OCI-LY1 (cell line): ENCODE measurements around the gene SLC25A13.

Experiments
- EZH2 ChIP-seq: fragments of 200-600 bp; sonication (generic), shearing (Covaris generic); IDR thresholded peaks from 2 replicates; pipeline ENCODE4 v1.8.0; 2017; ENCODE audit warnings: borderline replicate concordance, mixed run types, mild to moderate bottlenecking, antibody characterized with exemption, low read length, moderate library complexity, mixed read lengths
- TF ChIP-seq, protein P1 (sequence below): fragments of 200-600 bp; sonication (generic), shearing (Covaris generic); IDR thresholded peaks from 2 replicates; pipeline ENCODE4 v1.5.1; 2017; ENCODE audit warnings: mild to moderate bottlenecking, antibody characterized with exemption, low read length, moderate library complexity, mixed read lengths

DNA sequence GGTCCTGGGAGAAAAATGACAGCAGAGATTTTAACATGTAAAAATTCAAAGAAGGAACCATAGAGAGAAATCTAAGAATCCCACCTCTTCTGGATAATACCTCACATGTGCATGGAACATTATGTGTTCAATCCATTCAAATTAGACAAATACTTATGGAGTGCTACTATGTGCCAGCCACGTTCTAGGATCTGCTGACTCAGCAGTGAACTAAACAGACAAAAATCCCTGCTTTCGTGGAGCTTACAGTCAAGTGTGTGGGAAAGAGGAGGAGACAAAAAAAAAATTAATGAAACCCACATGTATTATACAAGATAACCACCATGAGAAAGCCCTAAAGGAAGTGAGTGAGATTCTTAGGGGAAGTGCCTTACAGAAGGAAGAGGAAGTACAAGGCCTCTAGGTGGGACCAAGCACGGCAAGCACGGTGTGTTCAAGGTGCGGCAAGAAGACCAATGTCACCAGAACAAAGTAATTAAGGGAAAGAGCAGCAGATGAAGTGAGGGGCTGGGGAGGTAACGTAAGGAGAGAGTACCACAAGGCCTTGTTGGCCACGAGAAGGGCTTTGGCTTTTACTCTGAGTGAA lies 71.0 kb downstream of the SLC25A13 start:
- TF ChIP-seq, protein P1, sequence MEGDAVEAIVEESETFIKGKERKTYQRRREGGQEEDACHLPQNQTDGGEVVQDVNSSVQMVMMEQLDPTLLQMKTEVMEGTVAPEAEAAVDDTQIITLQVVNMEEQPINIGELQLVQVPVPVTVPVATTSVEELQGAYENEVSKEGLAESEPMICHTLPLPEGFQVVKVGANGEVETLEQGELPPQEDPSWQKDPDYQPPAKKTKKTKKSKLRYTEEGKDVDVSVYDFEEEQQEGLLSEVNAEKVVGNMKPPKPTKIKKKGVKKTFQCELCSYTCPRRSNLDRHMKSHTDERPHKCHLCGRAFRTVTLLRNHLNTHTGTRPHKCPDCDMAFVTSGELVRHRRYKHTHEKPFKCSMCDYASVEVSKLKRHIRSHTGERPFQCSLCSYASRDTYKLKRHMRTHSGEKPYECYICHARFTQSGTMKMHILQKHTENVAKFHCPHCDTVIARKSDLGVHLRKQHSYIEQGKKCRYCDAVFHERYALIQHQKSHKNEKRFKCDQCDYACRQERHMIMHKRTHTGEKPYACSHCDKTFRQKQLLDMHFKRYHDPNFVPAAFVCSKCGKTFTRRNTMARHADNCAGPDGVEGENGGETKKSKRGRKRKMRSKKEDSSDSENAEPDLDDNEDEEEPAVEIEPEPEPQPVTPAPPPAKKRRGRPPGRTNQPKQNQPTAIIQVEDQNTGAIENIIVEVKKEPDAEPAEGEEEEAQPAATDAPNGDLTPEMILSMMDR = no peak
- no peak for TF ChIP-seq EZH2
